GM18520 (cell line): Measurements from ENCODE around the gene GRIN2D.
"Not testable (repeated sequence)": the region's sequence is repeated elsewhere in the genome, so short reads cannot be mapped to it uniquely, and the experiment has no call there.

Experiments used
- ATAC-seq: cut with Tn5 transposase; IDR thresholded peaks from one replicate; pipeline ENCODE4 v1.9.1; 2021; ENCODE audit not compliant: unreplicated experiment

The GRIN2D gene

GRCh38 chr19:48371367-48371766, 22.1 kb upstream of the GRIN2D start:
- ATAC-seq, result no peak

GRCh38 chr19:48371771-48372170, 21.7 kb upstream of the GRIN2D start:
- not testable (repeated sequence) for ATAC-seq

- no peak for ATAC-seq
Observed at GRCh38 chr19:48372904-48373303, 20.6 kb upstream of the GRIN2D start.

GRCh38 chr19:48373567-48373966, 19.9 kb upstream of the GRIN2D start:
- no peak for ATAC-seq

- no peak for ATAC-seq
Observed at GRCh38 chr19:48378194-48378570, 15.3 kb upstream of the GRIN2D start.

GRCh38 chr19:48379058-48379457, 14.4 kb upstream of the GRIN2D start:
- no peak for ATAC-seq

GRCh38 chr19:48381178-48381950, 12.1 kb upstream of the GRIN2D start:
- ATAC-seq, result no peak

- no peak for ATAC-seq
Observed at GRCh38 chr19:48382286-48382685, 11.2 kb upstream of the GRIN2D start.

- no peak for ATAC-seq
Observed at GRCh38 chr19:48385461-48386087, 7.9 kb upstream of the GRIN2D start.

GRCh38 chr19:48386981-48387380, 6.5 kb upstream of the GRIN2D start:
- ATAC-seq, result no peak

- ATAC-seq, result no peak
Observed at GRCh38 chr19:48390188-48391099, 3.0 kb upstream of the GRIN2D start.

GRCh38 chr19:48391100-48392005, 2.1 kb upstream of the GRIN2D start, which contains the start of gene KDELR1:
Gene KDELR1, minus strand, starts transcription at chr19:48391551. Its CDS starts 193 bp downstream, at chr19:48391358.
- ATAC-seq, result peak; percentile 56

GRCh38 chr19:48392006-48392344, 1.5 kb upstream of the GRIN2D start:
- ATAC-seq, result not testable (repeated sequence)

- no peak for ATAC-seq
Observed at GRCh38 chr19:48392860-48393558, 459 bp upstream of the GRIN2D start.

GRCh38 chr19:48394331-48395169, 1.1 kb downstream of the GRIN2D start:
- ATAC-seq, result no peak

GRCh38 chr19:48395170-48395455, 1.6 kb downstream of the GRIN2D start:
- no peak for ATAC-seq

GRCh38 chr19:48395499-48395898, 2.0 kb downstream of the GRIN2D start:
- no peak for ATAC-seq

GRCh38 chr19:48396016-48396823, 2.8 kb downstream of the GRIN2D start:
- no peak for ATAC-seq

- no peak for ATAC-seq
Observed at GRCh38 chr19:48396824-48397176, 3.3 kb downstream of the GRIN2D start.
